ENCODE measurements around the gene FGD2. TPM values are rescaled to one million over a fixed set of nuclear protein-coding genes. Genes with fewer than 3 reads are reported as not detected.
A peak's percentile ranks its signal among the peaks of the same experiment; 100 is the strongest.

FGD2 gene
- total and polyA plus RNA-seq, 9 of the 15 experiments (the other 6 are each of a cell fraction or from before 2014, with no cell fraction given): 0.09 TPM; not detected in 8

GRCh38 chr6:37051138-37052026 is 45.9 kb downstream of the FGD2 start (continued):
- TF ChIP-seq, protein P1, sequence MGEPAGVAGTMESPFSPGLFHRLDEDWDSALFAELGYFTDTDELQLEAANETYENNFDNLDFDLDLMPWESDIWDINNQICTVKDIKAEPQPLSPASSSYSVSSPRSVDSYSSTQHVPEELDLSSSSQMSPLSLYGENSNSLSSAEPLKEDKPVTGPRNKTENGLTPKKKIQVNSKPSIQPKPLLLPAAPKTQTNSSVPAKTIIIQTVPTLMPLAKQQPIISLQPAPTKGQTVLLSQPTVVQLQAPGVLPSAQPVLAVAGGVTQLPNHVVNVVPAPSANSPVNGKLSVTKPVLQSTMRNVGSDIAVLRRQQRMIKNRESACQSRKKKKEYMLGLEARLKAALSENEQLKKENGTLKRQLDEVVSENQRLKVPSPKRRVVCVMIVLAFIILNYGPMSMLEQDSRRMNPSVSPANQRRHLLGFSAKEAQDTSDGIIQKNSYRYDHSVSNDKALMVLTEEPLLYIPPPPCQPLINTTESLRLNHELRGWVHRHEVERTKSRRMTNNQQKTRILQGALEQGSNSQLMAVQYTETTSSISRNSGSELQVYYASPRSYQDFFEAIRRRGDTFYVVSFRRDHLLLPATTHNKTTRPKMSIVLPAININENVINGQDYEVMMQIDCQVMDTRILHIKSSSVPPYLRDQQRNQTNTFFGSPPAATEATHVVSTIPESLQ (CRISPR knock-in tag; IDR thresholded peaks at IDR 0.05): 0 out of 2 replicates have a peak, but pooled peaks have one; percentile 29
- TF ChIP-seq ZNF586 (CRISPR knock-in tag; conservative IDR thresholded peaks at IDR 0.05): no peak
- TF ChIP-seq ZEB2 (IDR thresholded peaks at IDR 0.05): peak; percentile 46; the same call in 1 of the 2 replicates
- TF ChIP-seq, protein P2, sequence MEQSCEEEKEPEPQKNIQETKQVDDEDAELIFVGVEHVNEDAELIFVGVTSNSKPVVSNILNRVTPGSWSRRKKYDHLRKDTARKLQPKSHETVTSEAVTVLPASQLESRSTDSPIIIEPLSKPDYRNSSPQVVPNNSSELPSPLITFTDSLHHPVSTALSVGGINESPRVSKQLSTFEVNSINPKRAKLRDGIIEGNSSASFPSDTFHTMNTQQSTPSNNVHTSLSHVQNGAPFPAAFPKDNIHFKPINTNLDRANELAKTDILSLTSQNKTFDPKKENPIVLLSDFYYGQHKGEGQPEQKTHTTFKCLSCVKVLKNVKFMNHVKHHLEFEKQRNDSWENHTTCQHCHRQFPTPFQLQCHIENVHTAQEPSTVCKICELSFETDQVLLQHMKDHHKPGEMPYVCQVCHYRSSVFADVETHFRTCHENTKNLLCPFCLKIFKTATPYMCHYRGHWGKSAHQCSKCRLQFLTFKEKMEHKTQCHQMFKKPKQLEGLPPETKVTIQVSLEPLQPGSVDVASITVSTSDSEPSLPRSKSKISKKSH (CRISPR knock-in tag; IDR thresholded peaks at IDR 0.05): no peak
- peak; percentile 46 for TF ChIP-seq FOXM1 (IDR thresholded peaks at IDR 0.05; ENCODE audit: low read depth)
- TF ChIP-seq FOXM1 (CRISPR knock-in tag; IDR thresholded peaks at IDR 0.05; ENCODE audit: low read depth): peak; percentile 57; the same call in 1 of the 2 replicates
- peak; percentile 82; the same call in 1 of the 2 replicates for TF ChIP-seq MYNN (IDR thresholded peaks at IDR 0.05)
- no peak for TF ChIP-seq MYNN (CRISPR knock-in tag; IDR thresholded peaks at IDR 0.05)
- TF ChIP-seq TEAD4 (IDR thresholded peaks at IDR 0.05; ENCODE audit: low read length): peak; percentile 37; the same call in 1 of the 2 replicates
- no peak for TF ChIP-seq TEAD4 (CRISPR knock-in tag; IDR thresholded peaks at IDR 0.05; ENCODE audit: borderline replicate concordance)
- TF ChIP-seq OTX1 (CRISPR knock-in tag; IDR thresholded peaks at IDR 0.05): no peak
- no peak for TF ChIP-seq PHTF2 (CRISPR knock-in tag; IDR thresholded peaks at IDR 0.05)
- TF ChIP-seq PRMT5 (CRISPR knock-in tag; IDR thresholded peaks at IDR 0.05): no peak
- TF ChIP-seq NFRKB (IDR thresholded peaks at IDR 0.05; ENCODE audit: low read depth): peak; percentile 62
- TF ChIP-seq NRF1 (conservative IDR thresholded peaks at IDR 0.05 in 1 of 2, IDR thresholded peaks at IDR 0.05 in 1 of 2): 0 out of 4 replicates have a peak, but pooled peaks of 1 of the 2 experiments have one; percentile 8
- peak; percentile 84; the same call in 1 of the 2 replicates for TF ChIP-seq RNF2 (IDR thresholded peaks at IDR 0.05)
- TF ChIP-seq IRF2 (CRISPR knock-in tag; IDR thresholded peaks at IDR 0.05): no peak
- TF ChIP-seq, protein P3, sequence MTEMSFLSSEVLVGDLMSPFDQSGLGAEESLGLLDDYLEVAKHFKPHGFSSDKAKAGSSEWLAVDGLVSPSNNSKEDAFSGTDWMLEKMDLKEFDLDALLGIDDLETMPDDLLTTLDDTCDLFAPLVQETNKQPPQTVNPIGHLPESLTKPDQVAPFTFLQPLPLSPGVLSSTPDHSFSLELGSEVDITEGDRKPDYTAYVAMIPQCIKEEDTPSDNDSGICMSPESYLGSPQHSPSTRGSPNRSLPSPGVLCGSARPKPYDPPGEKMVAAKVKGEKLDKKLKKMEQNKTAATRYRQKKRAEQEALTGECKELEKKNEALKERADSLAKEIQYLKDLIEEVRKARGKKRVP (CRISPR knock-in tag; IDR thresholded peaks at IDR 0.05): peak; percentile 22; the same call in 1 of the 2 replicates
- 0 out of 2 replicates have a peak, but pooled peaks have one; percentile 55 for TF ChIP-seq RFX7 (CRISPR knock-in tag; IDR thresholded peaks at IDR 0.05)
- peak; percentile 98 for TF ChIP-seq ZNF592 (IDR thresholded peaks at IDR 0.05)
